Measurements from ENCODE around the gene ZNF155.

DNA sequence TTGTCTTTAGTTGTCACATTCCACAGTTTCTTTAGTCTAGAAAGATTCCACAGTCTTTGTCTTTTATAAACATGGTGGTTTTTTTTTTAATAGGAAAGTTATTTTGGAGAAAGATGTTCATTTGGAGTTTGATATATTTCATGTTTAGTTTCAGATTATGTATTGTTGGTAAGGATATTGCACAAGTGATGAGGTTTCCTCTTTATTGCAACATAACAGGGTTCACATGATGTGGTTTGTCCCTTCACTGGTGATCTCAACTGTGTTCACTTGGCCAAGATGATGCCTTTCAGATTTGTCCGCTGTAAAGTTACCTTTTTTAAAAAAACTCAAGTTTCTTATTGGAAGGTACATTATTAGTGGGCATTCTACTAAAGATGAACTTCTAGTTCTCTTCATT is 22.0 kb downstream of the ZNF155 start:
- TF ChIP-seq CTCF (IDR thresholded peaks at IDR 0.05) (no peak), ZFX (IDR thresholded peaks at IDR 0.05; ENCODE audit: borderline replicate concordance) (no peak)
